H9 (cell line): ENCODE results near the gene GSTT2B. TPM values are rescaled to one million over a fixed set of nuclear protein-coding genes. Genes with fewer than 3 reads are reported as not detected.
"Not testable (repeated sequence)": the region's sequence is repeated elsewhere in the genome, so short reads cannot be mapped to it uniquely, and the experiment has no call there.

ENCODE experiments used
- DNase-seq: peaks from one replicate; pipeline ENCODE4 v3.0.0-alpha.2; 2017
- H2AFZ ChIP-seq: one replicate; pipeline ENCODE4 v1.6.1; 2013; ENCODE audit warnings: mild to moderate bottlenecking, low read length, control low read depth, moderate library complexity
- H2AK5ac ChIP-seq: 2 replicates; pipeline ENCODE4 v1.6.1; 2013; ENCODE audit warnings: low read length, control low read depth, mixed read lengths; ENCODE audit not compliant: insufficient read length
- H2BK120ac ChIP-seq: one replicate; pipeline ENCODE4 v1.6.1; 2013; ENCODE audit warnings: low read depth, mild to moderate bottlenecking, low read length, control low read depth, inconsistent platforms; ENCODE audit not compliant: poor library complexity, severe bottlenecking
- H2BK12ac ChIP-seq: 2 replicates; pipeline ENCODE4 v1.6.1; 2013; ENCODE audit warnings: low read length, control low read depth, mixed read lengths, low read depth; ENCODE audit not compliant: insufficient read length
- H2BK15ac ChIP-seq: 2 replicates; pipeline ENCODE4 v1.6.1; 2013; ENCODE audit warnings: low read depth, low read length, control low read depth
- H2BK20ac ChIP-seq: one replicate; pipeline ENCODE4 v1.6.1; 2013; ENCODE audit warnings: low read depth, mild to moderate bottlenecking, low read length, control low read depth, inconsistent platforms; ENCODE audit not compliant: poor library complexity, severe bottlenecking
- H2BK5ac ChIP-seq: 2 replicates; pipeline ENCODE4 v1.6.1; 2013; ENCODE audit warnings: low read length, control low read depth, mixed read lengths; ENCODE audit not compliant: insufficient read length
- H3K14ac ChIP-seq: 2 replicates; pipeline ENCODE4 v1.6.1; 2013; ENCODE audit warnings: low read length, control low read depth; ENCODE audit not compliant: insufficient read depth
- H3K18ac ChIP-seq: 2 replicates; pipeline ENCODE4 v1.6.1; 2013; ENCODE audit warnings: low read depth, mild to moderate bottlenecking, mixed read lengths, low read length, control low read depth; ENCODE audit not compliant: insufficient read length
- H3K23ac ChIP-seq: 2 replicates; pipeline ENCODE4 v1.6.1; 2013; ENCODE audit warnings: low read length, control low read depth, mixed read lengths, low read depth; ENCODE audit not compliant: insufficient read length
- H3K23me2 ChIP-seq: 2 replicates; pipeline ENCODE4 v1.6.1; 2013; ENCODE audit warnings: low read depth, mild to moderate bottlenecking, mixed read lengths, low read length, control low read depth; ENCODE audit not compliant: insufficient read length, poor library complexity, severe bottlenecking
- H3K27ac ChIP-seq: 2 replicates; pipeline ENCODE4 v1.5.1; 2013; ENCODE audit warnings: low read length, control low read depth, mixed read lengths, low read depth; ENCODE audit not compliant: insufficient read length
- H3K27me3 ChIP-seq: 2 replicates; pipeline ENCODE4 v1.6.1; 2013; ENCODE audit warnings: low read length, control low read depth, inconsistent platforms; ENCODE audit not compliant: insufficient read depth
- H3K4ac ChIP-seq: 2 replicates; pipeline ENCODE4 v1.6.1; 2013; ENCODE audit warnings: low read depth, mild to moderate bottlenecking, control low read depth, inconsistent platforms, low read length, moderate library complexity
- H3K4me1 ChIP-seq: 2 replicates; pipeline ENCODE4 v1.6.1; 2013; ENCODE audit warnings: low read length, control low read depth, inconsistent platforms; ENCODE audit not compliant: insufficient read depth
- H3K4me2 ChIP-seq: 2 replicates; pipeline ENCODE4 v1.6.1; 2013; ENCODE audit warnings: low read length, control low read depth, mixed read lengths; ENCODE audit not compliant: insufficient read length, insufficient read depth
- H3K56ac ChIP-seq: 2 replicates; pipeline ENCODE4 v1.6.1; 2013; ENCODE audit warnings: low read depth, mild to moderate bottlenecking, mixed read lengths, low read length, control low read depth; ENCODE audit not compliant: insufficient read length
- H3K79me1 ChIP-seq: 2 replicates; pipeline ENCODE4 v1.6.1; 2013; ENCODE audit warnings: low read depth, mild to moderate bottlenecking, moderate library complexity, low read length, control low read depth, inconsistent platforms; ENCODE audit not compliant: insufficient read depth, poor library complexity, severe bottlenecking
- H3K79me2 ChIP-seq: 2 replicates; pipeline ENCODE4 v1.6.1; 2013; ENCODE audit warnings: low read length, control low read depth, inconsistent platforms; ENCODE audit not compliant: insufficient read depth
- H3K9ac ChIP-seq: 2 replicates; pipeline ENCODE4 v1.6.1; 2013; ENCODE audit warnings: low read length, control low read depth, mixed read lengths; ENCODE audit not compliant: insufficient read length; ENCODE audit errors: extremely low read depth
- H3K9me3 ChIP-seq: one replicate; pipeline ENCODE4 v1.6.1; 2013; ENCODE audit warnings: low read depth, low read length, inconsistent platforms; ENCODE audit not compliant: control insufficient read depth
- H3T11ph ChIP-seq: one replicate; pipeline ENCODE4 v1.6.1; 2013; ENCODE audit warnings: mild to moderate bottlenecking, low read length, control low read depth, inconsistent platforms
- H4K20me1 ChIP-seq: one replicate; pipeline ENCODE4 v1.6.1; 2013; ENCODE audit not compliant: control insufficient read depth, insufficient read length, insufficient read depth
- H4K5ac ChIP-seq: 2 replicates; pipeline ENCODE4 v1.6.1; 2013; ENCODE audit warnings: low read depth, mild to moderate bottlenecking, mixed read lengths, low read length, control low read depth; ENCODE audit not compliant: insufficient read length
- H4K8ac ChIP-seq: replicated peaks from 2 replicates; pipeline ENCODE4 v1.6.1; 2013; ENCODE audit warnings: low read length, control low read depth, mixed read lengths, low read depth; ENCODE audit not compliant: insufficient read length
- H4K91ac ChIP-seq: 2 replicates; pipeline ENCODE4 v1.6.1; 2013; ENCODE audit warnings: low read depth, mild to moderate bottlenecking, moderate library complexity, mixed read lengths, low read length, control low read depth; ENCODE audit not compliant: insufficient read length
- H3K27ac Mint-ChIP-seq, 3 experiments: 2 replicates in 2 of 3; 3 replicates in 1 of 3; pipeline ENCODE4 v1.8.0; 2020 to 2021; ENCODE audit warnings: mixed read lengths in 3 of 3, mild to moderate bottlenecking in 1 of 3, moderate library complexity in 1 of 3
- H3K27me3 Mint-ChIP-seq: 2 replicates; pipeline ENCODE4 v1.8.0; 2021; ENCODE audit warnings: low read depth, mild to moderate bottlenecking, moderate library complexity, mixed read lengths
- H3K36me3 Mint-ChIP-seq, 3 experiments: 2 replicates in 2 of 3; 3 replicates in 1 of 3; pipeline ENCODE4 v1.8.0; 2020 to 2021; ENCODE audit warnings: low read depth in 3 of 3, mixed read lengths in 3 of 3; ENCODE audit not compliant: insufficient read depth in 1 of 3
- H3K4me1 Mint-ChIP-seq, 2 experiments: 2 replicates each; pipeline ENCODE4 v1.8.0; 2020; ENCODE audit warnings: mixed read lengths in 2 of 2
- H3K4me3 Mint-ChIP-seq, 2 experiments: 2 replicates in 1 of 2; 3 replicates in 1 of 2; pipeline ENCODE4 v1.8.0; 2020 to 2021; ENCODE audit warnings: mild to moderate bottlenecking in 2 of 2, mixed read lengths in 2 of 2, moderate library complexity in 1 of 2
- H3K9me3 Mint-ChIP-seq, 2 experiments: 2 replicates in 1 of 2; 3 replicates in 1 of 2; pipeline ENCODE4 v1.8.0; 2020; ENCODE audit warnings: mild to moderate bottlenecking in 2 of 2, mixed read lengths in 2 of 2, moderate library complexity in 1 of 2
- WGBS: extraction: QIAGEN DNeasy Blood & Tissue Kit; methylation state at CpG from one replicate; pipeline ENCODE4 v1.1.7; 2013; ENCODE audit warnings: missing lambda C conversion rate, low lambda C conversion rate, mixed read lengths; ENCODE audit not compliant: insufficient read length; ENCODE audit errors: extremely low coverage; 5-methylcytosine and 5-hydroxymethylcytosine counted together
- total RNA-seq: library from RNA; stranded (reverse); gene quantifications from 2 replicates; pipeline ENCODE4 v1.2.1, GENCODE V29; 2021
- TF ChIP-seq, protein P1 (sequence below): fragments of 200-600 bp; sonication (generic); conservative IDR thresholded peaks from 3 replicates; pipeline ENCODE4 v1.8.0; 2021; ENCODE audit warnings: antibody characterized with exemption, mild to moderate bottlenecking

Gene GSTT2B
- total RNA-seq, 1 experiment from 2014 or later: 4.5 TPM

DNA sequence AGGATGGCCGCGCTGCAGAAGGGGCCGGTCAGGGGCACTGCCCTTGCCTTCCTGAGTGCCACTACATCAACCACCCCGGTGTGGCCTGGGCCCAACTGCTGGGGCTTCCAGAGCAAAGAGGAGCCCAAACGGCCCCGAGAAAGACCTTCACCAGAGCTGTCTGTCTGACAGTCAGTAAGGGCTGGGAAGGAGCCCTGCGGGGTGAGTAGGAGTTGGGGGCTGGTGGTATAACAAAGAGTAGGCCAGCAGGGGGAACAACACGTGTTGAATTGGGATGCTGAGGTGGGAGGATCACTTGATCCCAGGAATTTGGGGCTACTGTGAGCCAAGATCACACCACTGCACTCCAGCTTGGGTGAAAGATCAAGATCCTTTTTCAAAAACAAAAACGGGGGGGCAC is 40.3 kb upstream of the GSTT2B start:
- Histone ChIP-seq H3K23me2 (no peaks in the 10 kb centered on the region), H2BK12ac (no peak overlapping the region), H4K8ac (no peak overlapping the region), H2AK5ac (no peak overlapping the region), H2BK5ac (no peak overlapping the region), H3K18ac (peak overlapping the region; percentile 45), H4K20me1 (peaks cover 2% of the 10 kb centered on the region), H2BK120ac (no peak overlapping the region), H3K14ac (no peak overlapping the region), H4K5ac (no peak overlapping the region), H3K27ac (no peak overlapping the region), H2BK15ac (no peak overlapping the region), H3K56ac (no peak overlapping the region), H3K79me2 (no peaks in the 10 kb centered on the region), H3K79me1 (no peaks in the 10 kb centered on the region), H2AFZ (peak overlapping the region; percentile 50), H4K91ac (no peak overlapping the region), H3K4ac (no peak overlapping the region), H3K9me3 (no peaks in the 10 kb centered on the region), H3K27me3 (no peaks in the 10 kb centered on the region), H3K4me1 (peaks cover 3% of the 10 kb centered on the region; the same call in 1 of the 2 replicates), H3K9ac (no peak overlapping the region), H3K4me2 (no peak overlapping the region), H2BK20ac (no peak overlapping the region), H3T11ph (no peak overlapping the region), H3K23ac (no peak overlapping the region)
- Mint-ChIP-seq H3K4me1 (peaks cover 12 to 20% of the 10 kb centered on the region in 2 experiments), H3K27me3 (peaks cover 10% of the 10 kb centered on the region), H3K4me3 (peak overlapping the region in 1 of 2 experiments; percentile 63; a peak in 2 of 5 replicates), H3K9me3 (peaks cover 0 to 4% of the 10 kb centered on the region in 2 experiments; a peak in 1 of 5 replicates), H3K36me3 (no peaks in the 10 kb centered on the region; a peak in 3 of 7 replicates), H3K27ac (peak overlapping the region; percentile 19 to 69 (median 64); a peak in 4 of 7 replicates)
- no CpG with 5 or more reads among the region's 9 CpGs for WGBS
- peak; percentile 69 for DNase-seq
- TF ChIP-seq, protein P1, sequence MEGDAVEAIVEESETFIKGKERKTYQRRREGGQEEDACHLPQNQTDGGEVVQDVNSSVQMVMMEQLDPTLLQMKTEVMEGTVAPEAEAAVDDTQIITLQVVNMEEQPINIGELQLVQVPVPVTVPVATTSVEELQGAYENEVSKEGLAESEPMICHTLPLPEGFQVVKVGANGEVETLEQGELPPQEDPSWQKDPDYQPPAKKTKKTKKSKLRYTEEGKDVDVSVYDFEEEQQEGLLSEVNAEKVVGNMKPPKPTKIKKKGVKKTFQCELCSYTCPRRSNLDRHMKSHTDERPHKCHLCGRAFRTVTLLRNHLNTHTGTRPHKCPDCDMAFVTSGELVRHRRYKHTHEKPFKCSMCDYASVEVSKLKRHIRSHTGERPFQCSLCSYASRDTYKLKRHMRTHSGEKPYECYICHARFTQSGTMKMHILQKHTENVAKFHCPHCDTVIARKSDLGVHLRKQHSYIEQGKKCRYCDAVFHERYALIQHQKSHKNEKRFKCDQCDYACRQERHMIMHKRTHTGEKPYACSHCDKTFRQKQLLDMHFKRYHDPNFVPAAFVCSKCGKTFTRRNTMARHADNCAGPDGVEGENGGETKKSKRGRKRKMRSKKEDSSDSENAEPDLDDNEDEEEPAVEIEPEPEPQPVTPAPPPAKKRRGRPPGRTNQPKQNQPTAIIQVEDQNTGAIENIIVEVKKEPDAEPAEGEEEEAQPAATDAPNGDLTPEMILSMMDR: peak; percentile 43; the same call in 2 of the 3 replicates

DNA sequence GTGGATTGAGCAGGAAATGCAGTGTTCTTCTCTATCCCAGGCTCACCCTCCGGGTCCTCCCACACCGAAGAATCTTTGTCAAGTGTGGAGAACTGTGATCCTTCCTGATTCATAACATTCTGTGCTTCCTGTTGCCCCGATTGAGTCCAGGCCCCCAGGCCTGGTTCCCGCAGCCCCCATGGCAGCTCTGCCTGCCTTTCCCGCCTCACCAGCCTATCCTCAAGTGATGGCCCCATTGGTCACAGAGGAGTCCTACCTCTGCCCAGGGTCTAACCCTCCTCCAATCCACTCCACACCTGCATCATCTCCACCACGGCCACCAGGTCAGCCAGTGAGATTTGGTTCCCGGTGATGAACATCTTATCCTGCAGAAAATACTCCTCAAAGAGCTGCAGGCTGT is 38.8 kb upstream of the GSTT2B start:
- not testable (repeated sequence) for H3K4me2 ChIP-seq, DNase-seq, H3K9me3 ChIP-seq, H3K27me3 ChIP-seq, H3K4me3 Mint-ChIP-seq, H3K9me3 Mint-ChIP-seq, H3K23ac ChIP-seq, H4K8ac ChIP-seq, H3K18ac ChIP-seq, H2BK5ac ChIP-seq, H3K56ac ChIP-seq, H3K79me1 ChIP-seq, H3K23me2 ChIP-seq, H3K79me2 ChIP-seq, H4K5ac ChIP-seq, H2BK20ac ChIP-seq, H2BK15ac ChIP-seq, H3K4me1 ChIP-seq, H2AFZ ChIP-seq, H3K4ac ChIP-seq, H2AK5ac ChIP-seq, H4K91ac ChIP-seq, H3K36me3 Mint-ChIP-seq, H3K14ac ChIP-seq, H2BK120ac ChIP-seq, H4K20me1 ChIP-seq, H3T11ph ChIP-seq, H3K27ac ChIP-seq, H3K9ac ChIP-seq, H2BK12ac ChIP-seq
- WGBS: no CpG with 5 or more reads among the region's 7 CpGs
- H3K4me1 Mint-ChIP-seq: peaks cover 12 to 20% of the 10 kb centered on the region in 2 experiments
- peak overlapping the region in 1 of 3 experiments; percentile 60; a peak in 1 of 7 replicates for H3K27ac Mint-ChIP-seq
- H3K27me3 Mint-ChIP-seq: peaks cover 12% of the 10 kb centered on the region
